Measurements from ENCODE around the gene SAMD4A.

SAMD4A gene

GRCh38 chr14:54774824-54775223 lies 207.9 kb downstream of the SAMD4A start:
- H3K27me3 Mint-ChIP-seq (ENCODE audit: low read depth) = no peaks in the 10 kb centered on the region
- no peak overlapping the region for H3K4me3 Mint-ChIP-seq
- no peak overlapping the region for H3K27ac Mint-ChIP-seq
- peaks cover 9% of the 10 kb centered on the region for H3K36me3 Mint-ChIP-seq (ENCODE audit: low read depth)
- TF ChIP-seq CTCF (IDR thresholded peaks at IDR 0.05; ENCODE audit: unreplicated experiment in 3 of 3) = no peak
- peaks cover 36% of the 10 kb centered on the region for H3K4me1 Mint-ChIP-seq
- no peaks in the 10 kb centered on the region for H3K9me3 Mint-ChIP-seq

GRCh38 chr14:54775486-54776140 lies 208.7 kb downstream of the SAMD4A start:
- Mint-ChIP-seq H3K27ac (no peak overlapping the region), H3K4me1 (peaks cover 29% of the 10 kb centered on the region), H3K9me3 (no peaks in the 10 kb centered on the region), H3K36me3 (ENCODE audit: low read depth) (peaks cover 9% of the 10 kb centered on the region), H3K27me3 (ENCODE audit: low read depth) (no peaks in the 10 kb centered on the region), H3K4me3 (no peak overlapping the region)
- no peak for TF ChIP-seq CTCF (IDR thresholded peaks at IDR 0.05; ENCODE audit: unreplicated experiment in 3 of 3)

- no peaks in the 10 kb centered on the region for H3K9me3 Mint-ChIP-seq
- no peak for TF ChIP-seq CTCF (IDR thresholded peaks at IDR 0.05; ENCODE audit: unreplicated experiment in 3 of 3)
- H3K27ac Mint-ChIP-seq = peak overlapping the region in 1 of 3 experiments; percentile 28
- H3K4me3 Mint-ChIP-seq = no peak overlapping the region
- H3K27me3 Mint-ChIP-seq (ENCODE audit: low read depth) = no peaks in the 10 kb centered on the region
- H3K4me1 Mint-ChIP-seq = peaks cover 26% of the 10 kb centered on the region
- peaks cover 9% of the 10 kb centered on the region for H3K36me3 Mint-ChIP-seq (ENCODE audit: low read depth)
Measured at GRCh38 chr14:54776361-54777001, 209.6 kb downstream of the SAMD4A start.

- TF ChIP-seq CTCF (IDR thresholded peaks at IDR 0.05; ENCODE audit: unreplicated experiment in 3 of 3) = no peak
- Mint-ChIP-seq H3K27me3 (ENCODE audit: low read depth) (no peaks in the 10 kb centered on the region), H3K4me1 (peaks cover 23% of the 10 kb centered on the region), H3K27ac (no peak overlapping the region), H3K36me3 (ENCODE audit: low read depth) (peaks cover 9% of the 10 kb centered on the region), H3K9me3 (no peaks in the 10 kb centered on the region), H3K4me3 (no peak overlapping the region)
Measured at GRCh38 chr14:54777395-54777794, 210.5 kb downstream of the SAMD4A start.

GRCh38 chr14:54778618-54779345 lies 211.9 kb downstream of the SAMD4A start:
- Mint-ChIP-seq H3K4me1 (peaks cover 11% of the 10 kb centered on the region), H3K27ac (no peak overlapping the region), H3K9me3 (no peaks in the 10 kb centered on the region), H3K36me3 (ENCODE audit: low read depth) (peaks cover 9% of the 10 kb centered on the region), H3K27me3 (ENCODE audit: low read depth) (no peaks in the 10 kb centered on the region), H3K4me3 (no peak overlapping the region)
- no peak for TF ChIP-seq CTCF (IDR thresholded peaks at IDR 0.05; ENCODE audit: unreplicated experiment in 3 of 3)
